ENCODE data around the gene JAZF1.

Gene JAZF1

GRCh38 chr7:27955011-27955410 lies 225.6 kb downstream of the JAZF1 start:
- Histone ChIP-seq H3K4me3 (ENCODE audit: low read depth in 1 of 2, low read length in 1 of 2) (no peak overlapping the region), H3K9me3 (no peaks in the 10 kb centered on the region), H3K36me3 (no peaks in the 10 kb centered on the region), H3K4me1 (ENCODE audit: control insufficient read depth in 1 of 2, insufficient read depth in 1 of 2, low read depth in 1 of 2, low read length in 1 of 2) (no peaks in the 10 kb centered on the region), H3K27me3 (no peaks in the 10 kb centered on the region), H3K27ac (no peak overlapping the region)
- TF ChIP-seq CTCF (IDR thresholded peaks at IDR 0.05), result no peak

GRCh38 chr7:27953777-27954176 lies 226.8 kb downstream of the JAZF1 start:
- no peak for TF ChIP-seq CTCF (IDR thresholded peaks at IDR 0.05)
- no peaks in the 10 kb centered on the region for H3K27me3 ChIP-seq
- no peaks in the 10 kb centered on the region for H3K4me1 ChIP-seq (ENCODE audit: control insufficient read depth in 1 of 2, insufficient read depth in 1 of 2, low read depth in 1 of 2, low read length in 1 of 2)

GRCh38 chr7:27953361-27953760 lies 227.2 kb downstream of the JAZF1 start:
- no peak for TF ChIP-seq CTCF (IDR thresholded peaks at IDR 0.05)
- Histone ChIP-seq H3K9me3 (no peaks in the 10 kb centered on the region), H3K36me3 (no peaks in the 10 kb centered on the region), H3K27ac (no peak overlapping the region), H3K4me3 (ENCODE audit: low read depth in 1 of 2, low read length in 1 of 2) (no peak overlapping the region), H3K27me3 (no peaks in the 10 kb centered on the region), H3K4me1 (ENCODE audit: control insufficient read depth in 1 of 2, insufficient read depth in 1 of 2, low read depth in 1 of 2, low read length in 1 of 2) (no peaks in the 10 kb centered on the region)

More at GRCh38 chr7:27953777-27954176, 226.8 kb downstream of the JAZF1 start:
- H3K4me3 ChIP-seq (ENCODE audit: low read depth in 1 of 2, low read length in 1 of 2), result no peak overlapping the region
- H3K9me3 ChIP-seq, result no peaks in the 10 kb centered on the region
- H3K36me3 ChIP-seq, result no peaks in the 10 kb centered on the region
- H3K27ac ChIP-seq, result no peak overlapping the region

GRCh38 chr7:27952456-27953285 lies 227.9 kb downstream of the JAZF1 start:
- Histone ChIP-seq H3K4me1 (ENCODE audit: control insufficient read depth in 1 of 2, insufficient read depth in 1 of 2, low read depth in 1 of 2, low read length in 1 of 2) (no peaks in the 10 kb centered on the region), H3K27me3 (no peaks in the 10 kb centered on the region), H3K9me3 (no peaks in the 10 kb centered on the region), H3K4me3 (ENCODE audit: low read depth in 1 of 2, low read length in 1 of 2) (no peak overlapping the region), H3K36me3 (no peaks in the 10 kb centered on the region), H3K27ac (no peak overlapping the region)
- no peak for TF ChIP-seq CTCF (IDR thresholded peaks at IDR 0.05)

GRCh38 chr7:27950123-27950522 lies 230.5 kb downstream of the JAZF1 start:
- Histone ChIP-seq H3K36me3 (no peaks in the 10 kb centered on the region), H3K27me3 (no peaks in the 10 kb centered on the region), H3K4me3 (ENCODE audit: low read depth in 1 of 2, low read length in 1 of 2) (no peak overlapping the region), H3K4me1 (ENCODE audit: control insufficient read depth in 1 of 2, insufficient read depth in 1 of 2, low read depth in 1 of 2, low read length in 1 of 2) (no peaks in the 10 kb centered on the region), H3K9me3 (no peaks in the 10 kb centered on the region), H3K27ac (no peak overlapping the region)
- TF ChIP-seq CTCF (IDR thresholded peaks at IDR 0.05), result no peak
